Measurements from ENCODE around the gene ACO2. TPM values are rescaled to one million over a fixed set of nuclear protein-coding genes. Genes with fewer than 3 reads are reported as not detected.

Gene ACO2
- total RNA-seq, 1 experiment from 2014 or later: 127 TPM

- no peak for TF ChIP-seq CTCF (conservative IDR thresholded peaks at IDR 0.05; ENCODE audit: low read depth, low read length)
- no peak for TF ChIP-seq EZH2 (IDR thresholded peaks at IDR 0.05; ENCODE audit: borderline replicate concordance, low read depth, low read length, poor library complexity, severe bottlenecking)
- BruUV-seq (replicated peaks): no TSS peak
- Histone ChIP-seq H3K4me1 (ENCODE audit: insufficient read depth, low read length, poor library complexity, severe bottlenecking) (no peaks in the 10 kb centered on the region), H3K4me3 (ENCODE audit: low read depth, low read length, poor library complexity, severe bottlenecking) (no peak overlapping the region), H3K36me3 (ENCODE audit: insufficient read depth, low read length, poor library complexity, severe bottlenecking) (peaks cover 59% of the 10 kb centered on the region), H3K9me3 (ENCODE audit: low read depth, low read length, poor library complexity, severe bottlenecking) (no peaks in the 10 kb centered on the region), H3K27me3 (replicated peaks; ENCODE audit: insufficient read depth, low read depth, low read length, poor library complexity) (no peaks in the 10 kb centered on the region), H3K27ac (ENCODE audit: low read depth, low read length, poor library complexity, severe bottlenecking) (peak overlapping the region; percentile 55)
- intact Hi-C loops (cut with micrococcal nuclease; ENCODE audit: unreplicated experiment): no loop called here
- no peak for DNase-seq (ENCODE audit: low spot score)
- POLR2A ChIA-PET (ENCODE audit: low non-redundant PET): interaction anchor here (0.5 to 0.6 kb wide), 2 partner anchors 90 to 280 kb away, joined by 3 to 5 read pairs; no protein-coding TSS in a partner anchor
- CTCF ChIA-PET: no interaction called here
Measured at GRCh38 chr22:41522813-41523212, 53.9 kb downstream of the ACO2 start.

- Histone ChIP-seq H3K27ac (ENCODE audit: low read depth, low read length, poor library complexity, severe bottlenecking) (peak overlapping the region; percentile 55), H3K27me3 (replicated peaks; ENCODE audit: insufficient read depth, low read depth, low read length, poor library complexity) (no peaks in the 10 kb centered on the region), H3K4me3 (ENCODE audit: low read depth, low read length, poor library complexity, severe bottlenecking) (no peak overlapping the region), H3K4me1 (ENCODE audit: insufficient read depth, low read length, poor library complexity, severe bottlenecking) (no peaks in the 10 kb centered on the region), H3K36me3 (ENCODE audit: insufficient read depth, low read length, poor library complexity, severe bottlenecking) (peaks cover 60% of the 10 kb centered on the region), H3K9me3 (ENCODE audit: low read depth, low read length, poor library complexity, severe bottlenecking) (no peaks in the 10 kb centered on the region)
- intact Hi-C loops (cut with micrococcal nuclease; ENCODE audit: unreplicated experiment): no loop called here
- BruUV-seq (replicated peaks): no TSS peak
- no peak for DNase-seq (ENCODE audit: low spot score)
- TF ChIP-seq CTCF (conservative IDR thresholded peaks at IDR 0.05; ENCODE audit: low read depth, low read length): no peak
- no peak for TF ChIP-seq EZH2 (IDR thresholded peaks at IDR 0.05; ENCODE audit: borderline replicate concordance, low read depth, low read length, poor library complexity, severe bottlenecking)
- ChIA-PET CTCF (interaction anchor here (0.6 kb wide), 1 partner anchor 14 kb away, joined by 3 read pairs; no protein-coding TSS in a partner anchor), POLR2A (ENCODE audit: low non-redundant PET) (interaction anchor here (0.5 kb wide), 1 partner anchor 531 kb away, joined by 9 read pairs; no protein-coding TSS in a partner anchor)
Measured at GRCh38 chr22:41523464-41524221, 54.7 kb downstream of the ACO2 start.

GRCh38 chr22:41524251-41524661, 55.3 kb downstream of the ACO2 start:
- Histone ChIP-seq H3K27me3 (replicated peaks; ENCODE audit: insufficient read depth, low read depth, low read length, poor library complexity) (no peaks in the 10 kb centered on the region), H3K36me3 (ENCODE audit: insufficient read depth, low read length, poor library complexity, severe bottlenecking) (peaks cover 61% of the 10 kb centered on the region), H3K4me3 (ENCODE audit: low read depth, low read length, poor library complexity, severe bottlenecking) (no peak overlapping the region), H3K9me3 (ENCODE audit: low read depth, low read length, poor library complexity, severe bottlenecking) (no peaks in the 10 kb centered on the region), H3K4me1 (ENCODE audit: insufficient read depth, low read length, poor library complexity, severe bottlenecking) (no peaks in the 10 kb centered on the region), H3K27ac (ENCODE audit: low read depth, low read length, poor library complexity, severe bottlenecking) (peak overlapping the region; percentile 55)
- intact Hi-C loops (cut with micrococcal nuclease; ENCODE audit: unreplicated experiment): no loop called here
- ChIA-PET CTCF (interaction anchor here (0.5 to 1.6 kb wide), 4 partner anchors 48 to 602 kb away, joined by 3 to 8 read pairs (median 6); no protein-coding TSS in a partner anchor), POLR2A (ENCODE audit: low non-redundant PET) (no interaction called here)
- DNase-seq (ENCODE audit: low spot score): no peak
- no TSS peak for BruUV-seq (replicated peaks)
- no peak for TF ChIP-seq CTCF (conservative IDR thresholded peaks at IDR 0.05; ENCODE audit: low read depth, low read length)
- no peak for TF ChIP-seq EZH2 (IDR thresholded peaks at IDR 0.05; ENCODE audit: borderline replicate concordance, low read depth, low read length, poor library complexity, severe bottlenecking)
